GM12878 (cell line): ENCODE measurements around the gene KCNH5. TPM values are rescaled to one million over a fixed set of nuclear protein-coding genes. Genes with fewer than 3 reads are reported as not detected.

Experiments used
- ATAC-seq: fragments of 200-7000 bp; cut with Tn5 transposase; 3 replicates; pipeline ENCODE4 v1.9.1; 2020; ENCODE audit warnings: mild to moderate bottlenecking, moderate library complexity
- BruUV-seq: library from RNA; stranded (reverse); fragments of 400-500 nt; replicated peaks from 2 replicates; lab custom pipeline; 2021; lab: Mats Ljungman, UMichigan
- CTCF ChIA-PET: fragments of 300-600 bp; sonication (Branson Sonifier 250); formaldehyde crosslinking; extraction: SDS; loops from one replicate; lab custom pipeline; 2021; ENCODE audit warnings: inconsistent platforms; lab: Yijun Ruan, JAX
- POLR2A ChIA-PET: fragments of 350-600 bp; formaldehyde crosslinking; extraction: SDS; loops from one replicate; lab custom pipeline; 2021; ENCODE audit warnings: inconsistent platforms; lab: Charles Lee
- RAD21 ChIA-PET: fragments of 300-600 bp; sonication (Branson Sonifier 250); formaldehyde crosslinking; loops from one replicate; lab custom pipeline; 2023; ENCODE audit warnings: antibody characterized with exemption; ENCODE audit not compliant: unreplicated experiment; lab: Charles Lee
- SMC1A ChIA-PET: fragments of 300-600 bp; sonication (Branson Sonifier 250); formaldehyde crosslinking; loops from one replicate; lab custom pipeline; 2023; ENCODE audit not compliant: unreplicated experiment, uncharacterized antibody; lab: Charles Lee
- DNase-seq: peaks from one replicate; pipeline ENCODE4 v3.0.0-alpha.2; 2011; ENCODE audit warnings: low read depth, low spot score
- FAIRE-seq: peaks from 3 replicates; lab custom pipeline; 2011; peaks lifted over from hg19 to GRCh38; lab: Jason Lieb, UNC
- H2AFZ ChIP-seq: 2 replicates; pipeline ENCODE4 v1.6.0; 2011; ENCODE audit warnings: low read depth, low read length, control low read depth; ENCODE audit not compliant: control insufficient read depth
- H3K27ac ChIP-seq: 2 replicates; pipeline ENCODE4 v1.5.1; 2011; ENCODE audit warnings: control low read depth; ENCODE audit not compliant: control insufficient read depth, insufficient read depth
- H3K27me3 ChIP-seq, 2 experiments: replicated peaks in 1 of 2; 2 replicates each; pipeline versions ENCODE4 v1.6.0 to v1.6.1; 2011; ENCODE audit warnings: low read length in 1 of 2; ENCODE audit not compliant: control insufficient read depth in 2 of 2, insufficient read depth in 2 of 2
- H3K36me3 ChIP-seq, 2 experiments: 2 replicates each; pipeline ENCODE4 v1.5.1; 2011; ENCODE audit warnings: low read length in 1 of 2; ENCODE audit not compliant: control insufficient read depth in 2 of 2, insufficient read depth in 2 of 2
- H3K4me1 ChIP-seq: 2 replicates; pipeline ENCODE4 v1.6.1; 2011; ENCODE audit warnings: mild to moderate bottlenecking, low read length, moderate library complexity, mixed read lengths; ENCODE audit not compliant: control insufficient read depth, insufficient read depth
- H3K4me2 ChIP-seq: 2 replicates; pipeline ENCODE4 v1.6.0; 2011; ENCODE audit warnings: control low read depth; ENCODE audit not compliant: control insufficient read depth, insufficient read depth
- H3K4me3 ChIP-seq: fragments of 200-600 bp; sonication (generic); 2 replicates; pipeline ENCODE4 v1.5.1; 2016
- H3K79me2 ChIP-seq: 2 replicates; pipeline ENCODE4 v1.6.0; 2011; ENCODE audit warnings: low read length; ENCODE audit not compliant: control insufficient read depth, insufficient read depth
- H3K9ac ChIP-seq: 2 replicates; pipeline ENCODE4 v1.8.0; 2011; ENCODE audit warnings: low read length, control low read depth, mixed read lengths; ENCODE audit not compliant: control insufficient read depth, insufficient read depth
- H3K9me3 ChIP-seq: replicated peaks from 3 replicates; pipeline ENCODE4 v1.5.1; 2011; ENCODE audit warnings: mild to moderate bottlenecking, low read length; ENCODE audit not compliant: control insufficient read depth, insufficient read depth
- H4K20me1 ChIP-seq: 2 replicates; pipeline ENCODE4 v1.6.0; 2011; ENCODE audit not compliant: control insufficient read depth, insufficient read depth
- CHD2 ChIP-seq: IDR thresholded peaks from 2 replicates; pipeline ENCODE4 v1.6.1; 2011; ENCODE audit warnings: low read depth, low read length, improper control_type of control experiment, borderline replicate concordance
- CREB1 ChIP-seq: IDR thresholded peaks from 2 replicates; pipeline ENCODE4 v1.6.1; 2012; ENCODE audit warnings: low read depth, mild to moderate bottlenecking, inconsistent platforms
- GABPA ChIP-seq: IDR thresholded peaks from 2 replicates; pipeline ENCODE4 v1.6.1; 2014; ENCODE audit warnings: antibody characterized with exemption, low read depth, mild to moderate bottlenecking, inconsistent platforms
- HDAC6 ChIP-seq: fragments of 200-600 bp; sonication (generic); IDR thresholded peaks from one replicate; pipeline ENCODE4 v1.8.0; 2017; ENCODE audit warnings: antibody characterized with exemption; ENCODE audit not compliant: unreplicated experiment
- MYB ChIP-seq: fragments of 150-350 bp; IDR thresholded peaks from 2 replicates; pipeline ENCODE4 v1.6.1; 2014; ENCODE audit warnings: mild to moderate bottlenecking, low read depth, low read length, borderline replicate concordance
- NFYA ChIP-seq: IDR thresholded peaks from 2 replicates; pipeline ENCODE4 v1.6.1; 2011; ENCODE audit warnings: low read depth, mild to moderate bottlenecking, low read length, improper control_type of control experiment, borderline replicate concordance
- NRF1 ChIP-seq: conservative IDR thresholded peaks from 2 replicates; pipeline ENCODE4 v1.6.1; 2011; ENCODE audit warnings: mild to moderate bottlenecking, low read depth, low read length, improper control_type of control experiment
- RBBP5 ChIP-seq: fragments of 200-600 bp; sonication (generic); conservative IDR thresholded peaks from 2 replicates; pipeline ENCODE4 v1.6.1; 2016
- SMC3 ChIP-seq: IDR thresholded peaks from 2 replicates; pipeline ENCODE4 v1.6.1; 2011; ENCODE audit warnings: low read length, improper control_type of control experiment, borderline replicate concordance
- STAT3 ChIP-seq: IDR thresholded peaks from 2 replicates; pipeline ENCODE4 v1.6.1; 2011; ENCODE audit warnings: low read depth, low read length, improper control_type of control experiment
- TCF3 ChIP-seq: IDR thresholded peaks from 2 replicates; pipeline ENCODE4 v1.6.1; 2012; ENCODE audit warnings: low read depth, mild to moderate bottlenecking, low read length, borderline replicate concordance; ENCODE audit not compliant: insufficient read depth
- TCF7 ChIP-seq: IDR thresholded peaks from 2 replicates; pipeline ENCODE4 v1.6.1; 2014; ENCODE audit warnings: antibody characterized with exemption, borderline replicate concordance
- USF2 ChIP-seq: IDR thresholded peaks from 2 replicates; pipeline ENCODE4 v1.6.1; 2011; ENCODE audit warnings: low read depth, low read length, improper control_type of control experiment, borderline replicate concordance
- ZNF217 ChIP-seq: fragments of 450-650 bp; IDR thresholded peaks from 2 replicates; pipeline ENCODE4 v1.6.1; 2017; ENCODE audit warnings: antibody characterized with exemption, mild to moderate bottlenecking
- ZNF24 ChIP-seq: fragments of 450-650 bp; IDR thresholded peaks from 2 replicates; pipeline ENCODE4 v1.6.1; 2017; ENCODE audit warnings: antibody characterized with exemption, mild to moderate bottlenecking
- ZNF687 ChIP-seq: fragments of 450-650 bp; IDR thresholded peaks from 2 replicates; pipeline ENCODE4 v1.6.1; 2017; ENCODE audit warnings: mild to moderate bottlenecking, moderate library complexity
- ZZZ3 ChIP-seq: IDR thresholded peaks from 2 replicates; pipeline ENCODE4 v1.6.1; 2011; ENCODE audit warnings: low read depth; ENCODE audit not compliant: control insufficient read depth, insufficient read length
- WGBS: methylation state at CpG from one replicate; pipeline ENCODE4 v1.1.6; 2016; ENCODE audit warnings: low lambda C conversion rate; ENCODE audit not compliant: insufficient replicate concordance, insufficient coverage; ENCODE audit errors: missing lambda C conversion rate; 5-methylcytosine and 5-hydroxymethylcytosine counted together
- in situ Hi-C: fragments of 300-500 bp; cut with MboI; formaldehyde crosslinking; loops from 9 replicates; pipeline ENCODE4 v1.14.3; 2018; ENCODE audit warnings: mixed read lengths
- intact Hi-C: fragments of 100-400 bp; cut with micrococcal nuclease; formaldehyde crosslinking; loops from one replicate; pipeline ENCODE4 v1.14.2; 2022; ENCODE audit not compliant: unreplicated experiment
- polyA plus RNA-seq, 11 experiments: library from polyadenylated mRNA; depleted of rRNA in 4 of 11; unstranded in 6 of 11; stranded (reverse) in 5 of 11; fragments of >200 nt; fragmentation: Nextera tagmentation in 4 of 11; fragmentation: Illumina TruSeq in 1 of 11; extraction: Ambion mirVana in 4 of 11; extraction: Trizol in 1 of 11; gene quantifications; 1 replicate in 1 of 11; 2 replicates in 10 of 11; pipeline versions ENCODE4 v1.2.1 to v1.2.3, GENCODE V29; 2011 to 2016; ENCODE audit warnings: inconsistent platforms in 2 of 11, missing spikeins in 2 of 11, low read depth in 1 of 11
- total RNA-seq, 4 experiments: library from RNA; depleted of rRNA in 3 of 4; stranded (reverse); fragments of >200 nt in 3 of 4; fragmentation: Illumina TruSeq in 1 of 4; extraction: Trizol in 1 of 4; gene quantifications; 2 replicates each; pipeline versions ENCODE4 v1.2.1 to v1.2.3, GENCODE V29; 2013 to 2021
- TF ChIP-seq, protein P1 (sequence below): fragments of 450-650 bp; formaldehyde crosslinking; IDR thresholded peaks from 2 replicates; pipeline ENCODE4 v1.5.0; 2022; ENCODE audit warnings: mild to moderate bottlenecking, missing genetic modification characterization

KCNH5 gene
- total and polyA plus RNA-seq, 10 of the 15 experiments (the other 5 are each of a cell fraction or from before 2014, with no cell fraction given): under 0.01 to 0.04 (median 0.04) TPM; not detected in 7

DNA sequence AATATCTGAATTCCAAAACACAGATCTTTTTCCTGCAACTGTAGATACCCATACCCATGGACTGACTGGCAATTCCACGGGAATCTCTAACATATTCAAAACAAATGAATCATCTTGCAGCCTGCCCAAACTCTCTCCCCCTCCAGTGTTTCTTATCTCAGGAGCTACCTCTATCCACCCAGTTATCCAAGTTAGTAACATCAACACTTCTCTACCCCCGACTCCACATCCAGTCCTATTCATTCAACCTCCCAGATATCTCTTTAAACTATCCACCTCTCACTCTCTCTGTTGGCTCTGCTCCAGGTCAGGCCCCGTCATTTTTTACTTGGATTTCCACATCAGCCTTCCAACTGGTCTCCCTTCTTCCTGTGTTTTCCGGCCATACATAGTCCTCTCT, 6.7 kb upstream of the KCNH5 start:
- Histone ChIP-seq H2AFZ (no peak overlapping the region), H3K27me3 (no peaks in the 10 kb centered on the region; a peak in 1 of 4 replicates), H3K79me2 (no peaks in the 10 kb centered on the region), H4K20me1 (no peaks in the 10 kb centered on the region), H3K36me3 (no peaks in the 10 kb centered on the region), H3K4me2 (no peak overlapping the region), H3K4me1 (no peaks in the 10 kb centered on the region), H3K9me3 (no peaks in the 10 kb centered on the region), H3K9ac (no peak overlapping the region), H3K27ac (no peak overlapping the region), H3K4me3 (no peak overlapping the region)
- FAIRE-seq (no peak), ATAC-seq (no peak), DNase-seq (no peak)
- ChIA-PET CTCF (no interaction called here), SMC1A (no interaction called here), POLR2A (interaction anchor here (0.6 kb wide), 1 partner anchor 460 kb away, joined by 3 read pairs; no protein-coding TSS in a partner anchor), RAD21 (no interaction called here)
- 0% methylated on average over 4 of the region's 4 CpGs for WGBS
- TF ChIP-seq ZNF217 (no peak), ZNF687 (no peak), STAT3 (no peak), CREB1 (no peak), RBBP5 (no peak), HDAC6 (no peak), TCF3 (no peak), GABPA (no peak), CHD2 (no peak), ZZZ3 (no peak), SMC3 (no peak), NRF1 (no peak), ZNF24 (no peak), TCF7 (no peak), USF2 (no peak), MYB (no peak), NFYA (no peak)
- TF ChIP-seq, protein P1, sequence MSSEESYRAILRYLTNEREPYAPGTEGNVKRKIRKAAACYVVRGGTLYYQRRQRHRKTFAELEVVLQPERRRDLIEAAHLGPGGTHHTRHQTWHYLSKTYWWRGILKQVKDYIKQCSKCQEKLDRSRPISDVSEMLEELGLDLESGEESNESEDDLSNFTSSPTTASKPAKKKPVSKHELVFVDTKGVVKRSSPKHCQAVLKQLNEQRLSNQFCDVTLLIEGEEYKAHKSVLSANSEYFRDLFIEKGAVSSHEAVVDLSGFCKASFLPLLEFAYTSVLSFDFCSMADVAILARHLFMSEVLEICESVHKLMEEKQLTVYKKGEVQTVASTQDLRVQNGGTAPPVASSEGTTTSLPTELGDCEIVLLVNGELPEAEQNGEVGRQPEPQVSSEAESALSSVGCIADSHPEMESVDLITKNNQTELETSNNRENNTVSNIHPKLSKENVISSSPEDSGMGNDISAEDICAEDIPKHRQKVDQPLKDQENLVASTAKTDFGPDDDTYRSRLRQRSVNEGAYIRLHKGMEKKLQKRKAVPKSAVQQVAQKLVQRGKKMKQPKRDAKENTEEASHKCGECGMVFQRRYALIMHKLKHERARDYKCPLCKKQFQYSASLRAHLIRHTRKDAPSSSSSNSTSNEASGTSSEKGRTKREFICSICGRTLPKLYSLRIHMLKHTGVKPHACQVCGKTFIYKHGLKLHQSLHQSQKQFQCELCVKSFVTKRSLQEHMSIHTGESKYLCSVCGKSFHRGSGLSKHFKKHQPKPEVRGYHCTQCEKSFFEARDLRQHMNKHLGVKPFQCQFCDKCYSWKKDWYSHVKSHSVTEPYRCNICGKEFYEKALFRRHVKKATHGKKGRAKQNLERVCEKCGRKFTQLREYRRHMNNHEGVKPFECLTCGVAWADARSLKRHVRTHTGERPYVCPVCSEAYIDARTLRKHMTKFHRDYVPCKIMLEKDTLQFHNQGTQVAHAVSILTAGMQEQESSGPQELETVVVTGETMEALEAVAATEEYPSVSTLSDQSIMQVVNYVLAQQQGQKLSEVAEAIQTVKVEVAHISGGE (CRISPR knock-in tag): no peak
- intact Hi-C loops (no loop called here), in situ Hi-C loops (no loop called here)
- no TSS peak for BruUV-seq
